GM10266 (cell line): ENCODE data around the gene CCDC57.
"Not testable (repeated sequence)": the region's sequence is repeated elsewhere in the genome, so short reads cannot be mapped to it uniquely, and the experiment has no call there.

Source experiments
- DNase-seq: peaks from one replicate; pipeline ENCODE4 v3.0.0; 2012; ENCODE audit errors: extremely low spot score
- CTCF ChIP-seq: IDR thresholded peaks from 2 replicates; pipeline ENCODE4 v1.5.1; 2012; ENCODE audit warnings: mild to moderate bottlenecking, low read depth; ENCODE audit not compliant: control insufficient read depth, insufficient read depth; ENCODE audit errors: missing control alignments

Gene CCDC57

DNA sequence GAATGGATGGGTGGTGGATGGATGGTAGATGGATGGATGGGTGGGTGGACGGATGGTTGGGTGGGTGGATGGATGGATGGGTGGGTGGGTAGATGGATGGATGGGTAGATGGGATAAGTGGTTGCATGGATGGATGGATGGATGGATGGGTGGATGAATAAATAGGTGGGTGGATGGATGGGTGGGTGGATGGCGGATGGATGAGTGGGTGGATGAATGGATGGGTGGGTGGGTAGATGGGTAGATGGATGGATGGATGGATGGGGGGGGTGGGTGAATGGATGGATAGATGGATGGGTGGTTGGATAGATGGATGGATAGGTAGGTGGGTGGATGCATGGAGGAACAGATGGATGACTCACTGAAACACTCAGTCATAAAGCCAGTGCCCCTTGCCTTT lies 63.6 kb downstream of the CCDC57 start:
- TF ChIP-seq CTCF = no peak
- no peak for DNase-seq

- TF ChIP-seq CTCF = no peak
- no peak for DNase-seq
These were observed 64.6 kb downstream of the CCDC57 start for GRCh38 chr17:82148011-82148410.

GRCh38 chr17:82146663-82147654 lies 65.7 kb downstream of the CCDC57 start:
- no peak for TF ChIP-seq CTCF
- no peak for DNase-seq

DNA sequence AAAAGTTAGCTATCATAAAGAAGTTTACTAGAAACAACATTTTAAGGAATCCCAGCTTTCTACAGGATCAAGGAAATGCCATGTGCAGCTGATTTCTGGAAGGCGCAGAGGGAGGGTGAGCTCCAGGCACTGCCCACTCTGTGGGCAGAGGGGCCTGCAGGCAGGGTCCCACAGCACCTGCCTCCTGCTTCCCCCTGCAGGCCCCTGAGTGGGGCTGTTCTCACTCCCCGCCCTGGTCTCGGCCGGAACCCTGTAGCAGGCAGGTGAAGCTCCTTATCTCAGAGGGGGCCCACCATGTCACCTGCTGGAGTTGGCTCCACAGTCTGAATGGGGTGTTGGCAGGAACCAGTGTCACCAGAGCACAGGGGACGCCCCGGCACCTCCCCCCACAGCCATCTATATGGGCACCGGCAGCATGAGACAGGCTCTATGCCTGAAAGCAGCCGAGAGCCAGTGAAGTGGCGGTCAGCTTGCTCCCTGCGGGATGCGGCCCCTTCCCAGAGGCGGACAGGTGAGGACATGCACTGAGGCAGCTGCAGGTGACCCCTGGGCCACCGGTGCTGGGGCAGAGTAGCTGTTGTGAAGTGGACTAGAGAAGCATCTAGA lies 67.0 kb downstream of the CCDC57 start:
- no peak for DNase-seq
- TF ChIP-seq CTCF = no peak

DNA sequence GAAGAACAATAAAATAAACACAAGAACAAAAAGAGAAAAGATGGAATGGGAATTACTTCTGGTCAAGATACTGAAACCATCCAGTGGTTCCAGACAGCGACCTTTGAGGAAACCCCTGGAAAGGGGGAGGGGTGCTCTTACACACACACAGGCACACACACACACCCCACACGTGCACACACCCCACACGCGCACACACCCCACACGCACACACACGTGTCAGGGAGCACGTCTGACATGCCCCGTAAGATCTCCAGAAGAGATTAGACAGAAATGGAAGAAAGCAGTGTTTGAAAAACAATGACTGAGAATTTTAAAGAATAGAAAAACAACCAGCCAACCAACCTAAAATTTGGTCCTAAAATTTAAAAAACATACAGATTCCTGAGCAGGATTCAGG lies 69.3 kb downstream of the CCDC57 start:
- TF ChIP-seq CTCF = no peak
- DNase-seq = no peak

DNA sequence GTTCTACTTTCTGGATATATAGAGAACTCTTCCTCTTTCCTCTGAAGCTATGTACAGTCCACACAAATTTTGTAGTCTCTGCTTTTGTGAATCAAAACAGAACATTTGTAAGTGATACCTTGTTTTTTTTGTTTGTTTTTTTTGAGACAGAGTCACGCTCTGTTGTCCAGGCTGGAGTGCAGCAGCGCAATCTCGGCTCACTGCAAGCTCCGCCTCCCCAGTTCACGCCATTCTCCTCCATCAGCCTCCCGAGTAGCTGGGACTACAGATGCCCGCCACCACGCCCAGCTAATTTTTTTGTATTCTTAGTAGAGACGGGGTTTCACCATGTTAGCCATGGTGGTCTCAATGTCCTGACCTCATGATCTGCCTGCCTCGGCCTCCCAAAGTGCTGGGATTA lies 72.7 kb downstream of the CCDC57 start:
- DNase-seq = not testable (repeated sequence)

GRCh38 chr17:82138511-82138992 lies 74.1 kb downstream of the CCDC57 start:
- no peak for DNase-seq
- no peak for TF ChIP-seq CTCF
